HG03064 (cell line): ENCODE data around the gene DGKA.
A peak's percentile ranks its signal among the peaks of the same experiment; 100 is the strongest.

Source experiments
- ATAC-seq: cut with Tn5 transposase; IDR thresholded peaks from one replicate; pipeline ENCODE4 v1.9.1; 2021; ENCODE audit warnings: low read depth; ENCODE audit not compliant: unreplicated experiment

Gene DGKA

GRCh38 chr12:55931317-55931779 lies 386 bp downstream of the DGKA start:
- ATAC-seq, result no peak

- ATAC-seq, result no peak
Measured at GRCh38 chr12:55931780-55932550, 1.0 kb downstream of the DGKA start.

- no peak for ATAC-seq
Measured at GRCh38 chr12:55932551-55932910, 1.6 kb downstream of the DGKA start.

GRCh38 chr12:55933169-55933798 lies 2.3 kb downstream of the DGKA start:
- ATAC-seq, result no peak

- ATAC-seq, result no peak
Measured at GRCh38 chr12:55933799-55934742, 3.1 kb downstream of the DGKA start.

GRCh38 chr12:55934773-55935172 lies 3.8 kb downstream of the DGKA start:
- no peak for ATAC-seq

GRCh38 chr12:55935738-55936151 lies 4.8 kb downstream of the DGKA start:
- no peak for ATAC-seq

GRCh38 chr12:55937981-55938380 lies 7.0 kb downstream of the DGKA start:
- ATAC-seq, result no peak

GRCh38 chr12:55938826-55939501 lies 8.0 kb downstream of the DGKA start:
- ATAC-seq, result no peak

- ATAC-seq, result peak; percentile 96
Measured at GRCh38 chr12:55940065-55940732, 9.2 kb downstream of the DGKA start.

- no peak for ATAC-seq
Measured at GRCh38 chr12:55942055-55942454, 11.1 kb downstream of the DGKA start.

GRCh38 chr12:55942577-55943136 lies 11.7 kb downstream of the DGKA start:
- ATAC-seq, result no peak

GRCh38 chr12:55946553-55946952 lies 15.6 kb downstream of the DGKA start:
- ATAC-seq, result no peak

- no peak for ATAC-seq
Measured at GRCh38 chr12:55955344-55955743, 24.4 kb downstream of the DGKA start.

GRCh38 chr12:55955800-55956508 lies 25.0 kb downstream of the DGKA start:
- ATAC-seq, result no peak

- no peak for ATAC-seq
Measured at GRCh38 chr12:55957106-55957859, 26.3 kb downstream of the DGKA start.

- ATAC-seq, result no peak
Measured at GRCh38 chr12:55963760-55964159, 32.8 kb downstream of the DGKA start.

- no peak for ATAC-seq
Measured at GRCh38 chr12:55965240-55965639, 34.3 kb downstream of the DGKA start.
